Measurements from ENCODE around the gene CLEC4A.
A peak's percentile ranks its signal among the peaks of the same experiment; 100 is the strongest.
"Not testable (repeated sequence)": the region's sequence is repeated elsewhere in the genome, so short reads cannot be mapped to it uniquely, and the experiment has no call there.

CLEC4A gene

GRCh38 chr12:8134398-8134930, 11.0 kb downstream of the CLEC4A start:
- DNase-seq, result not testable (repeated sequence)

- DNase-seq, result not testable (repeated sequence)
Observed at GRCh38 chr12:8141647-8142046, 18.2 kb downstream of the CLEC4A start.

DNA sequence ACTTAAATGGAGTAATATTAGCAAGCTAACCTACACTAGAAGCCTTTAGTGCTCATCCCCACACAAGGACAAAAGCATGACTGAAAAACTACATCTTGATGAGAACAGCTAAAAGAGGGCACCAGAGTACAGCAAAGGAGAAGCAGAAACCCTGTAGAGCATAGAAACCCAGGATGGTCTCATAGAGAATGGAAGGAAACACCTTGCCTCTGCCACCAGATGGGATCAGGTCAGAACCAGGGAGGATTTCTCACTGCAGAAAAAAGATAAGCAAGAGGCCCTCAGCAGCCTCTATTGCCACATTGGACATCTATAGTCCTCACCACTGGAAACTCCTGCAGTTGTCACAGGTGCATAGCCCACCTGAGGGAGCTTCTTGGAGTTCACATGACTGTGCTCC, 19.8 kb downstream of the CLEC4A start:
- DNase-seq, result no peak

DNA sequence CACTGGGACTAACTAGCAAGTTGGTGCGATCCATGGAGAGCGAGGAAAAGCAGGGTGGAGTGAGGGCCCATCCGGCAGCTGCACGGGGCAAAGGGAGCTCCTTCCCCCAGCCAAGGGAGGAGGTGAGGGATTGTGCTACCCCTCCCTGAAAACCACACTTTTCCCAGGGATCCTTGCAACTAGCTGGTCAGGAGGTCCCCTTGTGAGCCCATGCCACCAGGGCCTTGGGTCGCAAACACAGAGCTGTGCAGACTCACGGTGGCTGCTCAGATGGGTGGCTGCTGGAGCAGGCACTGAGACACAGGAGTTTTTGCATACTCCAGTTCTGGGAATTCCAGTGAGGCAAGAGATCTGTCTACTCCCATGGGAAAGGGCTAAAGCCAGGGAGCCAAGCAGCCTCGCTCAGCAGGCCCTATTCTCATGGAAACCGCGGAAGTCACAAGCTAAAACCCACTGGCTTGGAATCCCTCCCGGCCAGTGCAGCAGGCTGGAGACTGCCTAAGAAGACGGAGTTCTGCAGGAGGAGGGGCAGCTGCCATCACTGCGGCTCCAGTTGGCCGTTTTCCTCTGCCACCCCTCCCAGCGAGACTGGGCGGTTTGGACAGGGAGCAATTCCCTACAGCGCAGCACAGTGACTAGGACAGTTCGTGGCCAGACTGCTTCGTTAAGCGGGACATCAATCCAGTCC, 22.5 kb downstream of the CLEC4A start:
- DNase-seq, result no peak

DNA sequence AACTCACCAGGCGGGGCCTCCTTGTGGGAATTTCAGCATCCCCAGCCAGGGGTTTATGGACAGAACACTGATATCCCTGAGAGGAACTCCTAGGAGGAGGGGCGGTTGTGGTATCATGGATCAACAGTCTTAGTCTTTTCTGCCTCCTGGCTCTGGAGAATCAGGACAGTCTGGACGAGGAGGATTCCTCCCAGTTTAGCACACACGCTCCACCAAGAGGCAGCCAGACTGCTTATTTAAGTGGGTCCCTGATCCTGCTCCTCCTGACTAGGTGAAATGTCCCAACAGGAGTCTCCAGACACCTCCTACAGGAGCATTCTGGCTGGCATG, 23.0 kb downstream of the CLEC4A start:
- no peak for DNase-seq

DNA sequence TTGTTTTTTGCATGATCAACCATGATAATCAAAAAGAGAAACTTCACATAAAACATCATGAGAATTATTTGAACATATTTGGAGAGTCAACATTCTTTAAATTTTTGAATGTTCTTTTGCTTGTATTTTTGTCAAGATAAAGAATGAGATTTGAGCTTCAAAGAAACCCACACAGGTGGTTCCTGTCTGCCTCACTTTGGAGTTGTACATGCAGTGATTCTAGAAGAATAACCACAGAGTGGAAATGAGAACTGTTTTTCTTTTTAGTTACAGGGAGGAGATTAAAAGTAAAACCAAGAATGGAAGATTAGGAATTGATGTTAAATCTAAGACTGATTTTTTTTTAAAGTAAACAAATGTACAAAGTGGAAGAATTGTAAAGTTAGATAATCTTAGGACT, 31.1 kb downstream of the CLEC4A start:
- DNase-seq, result peak in 1 of 2 donors; percentile 4

DNA sequence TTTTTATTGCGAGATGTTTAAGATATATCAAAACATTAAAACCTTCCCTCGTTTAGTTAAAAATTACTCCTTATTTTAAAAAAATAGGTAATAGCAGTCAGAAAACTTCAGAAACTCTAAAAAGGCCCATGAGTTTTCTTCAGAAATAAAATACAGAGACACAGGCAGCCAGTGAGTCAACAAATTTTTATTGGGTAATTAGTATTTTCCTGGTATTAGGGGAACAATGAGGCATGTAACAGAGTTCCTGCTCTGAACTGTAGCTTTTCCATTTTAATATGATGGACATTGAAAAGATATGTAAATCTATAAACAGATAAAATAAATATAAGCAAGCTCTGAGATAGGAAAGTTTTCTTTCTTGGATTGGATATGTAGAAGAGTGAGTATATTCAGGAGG, 33.0 kb downstream of the CLEC4A start:
- no peak for DNase-seq

DNA sequence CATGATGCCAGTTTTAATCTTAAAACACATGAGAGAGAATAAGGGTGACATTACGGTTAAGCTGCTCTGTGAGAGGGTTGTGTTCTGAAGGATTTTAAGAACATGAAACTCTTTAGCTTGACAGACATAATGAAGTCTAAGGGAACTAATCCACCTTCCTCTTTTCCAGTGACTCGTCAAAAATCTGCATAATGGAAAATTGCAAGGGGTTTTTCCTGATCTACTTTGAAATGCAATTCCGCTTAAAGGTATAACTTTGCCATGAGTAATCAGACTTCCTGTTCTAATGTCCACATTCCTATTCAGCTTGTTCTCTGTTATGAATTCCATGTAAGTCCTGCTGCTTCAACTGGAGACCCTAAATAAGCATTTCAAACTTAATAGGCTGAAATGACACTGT, 33.4 kb downstream of the CLEC4A start, which contains the start of gene ZNF705A:
ZNF705A (plus strand) TSS at position 171 of the 400 bp plus-strand sequence. CDS start 15,611 bp downstream, outside the sequence.
- peak in 1 of 2 donors; percentile 14 for DNase-seq

DNA sequence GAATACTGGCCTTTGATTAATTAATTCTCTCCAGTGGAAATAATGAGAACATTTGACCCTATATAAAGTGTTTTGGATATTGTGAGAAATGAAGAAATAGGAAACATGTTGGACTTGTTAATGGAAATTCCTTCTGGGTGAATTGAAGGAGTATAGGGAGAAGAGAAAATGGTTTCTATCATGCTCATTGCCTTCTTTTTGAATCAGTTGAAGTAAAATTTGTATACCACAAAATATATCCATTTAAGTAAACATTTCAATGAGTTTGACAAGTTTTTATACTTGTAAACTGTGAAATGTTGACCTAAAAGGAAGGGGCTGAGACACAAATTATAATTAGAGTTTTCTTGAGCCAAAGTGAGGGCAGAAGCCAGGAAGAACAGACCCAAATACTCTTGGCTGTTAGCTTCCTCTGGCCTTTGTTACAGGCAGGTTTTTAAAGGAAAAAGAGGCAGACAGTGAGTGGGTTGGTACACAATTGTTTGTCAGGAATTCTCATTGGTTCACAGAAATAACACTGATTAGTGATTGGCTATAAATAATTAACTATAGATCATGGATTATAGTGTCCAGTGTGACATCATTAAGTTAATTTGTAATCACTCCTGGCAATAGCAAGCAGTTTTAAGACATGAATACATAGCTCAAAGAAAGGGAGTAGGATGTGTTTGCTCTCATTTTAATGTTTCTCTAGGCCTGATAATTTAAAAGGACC, 34.2 kb downstream of the CLEC4A start:
- no peak for DNase-seq

GRCh38 chr12:8172911-8173310, 49.5 kb downstream of the CLEC4A start:
- DNase-seq, result not testable (repeated sequence)

DNA sequence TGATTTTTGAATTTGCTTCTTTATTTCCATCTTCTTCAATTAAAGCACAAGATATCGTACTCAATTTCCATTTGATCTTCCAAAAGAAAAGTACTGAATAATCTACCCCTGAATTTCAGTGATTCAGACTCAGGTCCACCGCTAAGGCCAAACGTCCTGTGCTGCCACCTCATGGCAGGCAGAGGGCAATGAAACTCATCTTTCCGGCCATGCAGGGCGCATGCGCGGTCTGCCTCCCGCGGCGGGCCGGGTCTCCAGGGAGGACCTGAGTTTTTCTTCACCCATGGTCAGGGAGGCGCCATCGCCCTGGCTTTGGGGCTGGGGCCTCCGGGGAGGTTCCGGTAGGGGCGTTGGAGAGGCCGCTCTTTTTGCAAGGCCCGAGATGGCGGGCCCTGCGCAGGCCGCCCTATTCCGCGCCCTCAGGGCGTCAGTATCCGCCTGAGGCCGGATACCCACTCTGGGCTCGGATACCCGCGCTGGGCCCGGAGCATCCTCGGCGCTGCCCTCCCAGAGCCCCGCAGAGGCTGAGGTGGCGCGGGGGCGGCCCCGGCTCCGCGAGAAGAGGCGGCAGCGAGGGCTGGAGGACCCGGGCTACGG, 56.7 kb downstream of the CLEC4A start:
- DNase-seq, result peak; percentile 84 to 88

DNA sequence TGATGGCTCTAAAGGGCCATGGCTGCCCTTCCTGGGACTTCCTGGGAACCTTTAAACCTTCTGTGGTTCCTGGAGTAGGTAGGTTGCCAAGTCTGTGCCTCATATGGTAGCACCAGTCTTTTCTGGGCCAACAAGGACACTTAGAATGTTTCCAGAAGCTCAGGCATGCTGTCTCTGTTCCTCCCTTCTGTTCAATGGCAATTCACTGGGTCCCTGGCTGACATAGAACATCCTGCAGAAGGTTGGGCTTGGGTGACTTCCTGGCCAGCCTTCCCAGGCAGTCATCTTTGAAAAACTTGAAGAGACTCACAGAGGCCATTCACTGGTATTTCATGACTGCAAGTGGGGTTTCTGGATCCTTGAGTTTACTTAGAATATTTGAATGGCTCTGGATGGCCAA, 57.9 kb downstream of the CLEC4A start:
- DNase-seq, result not testable (repeated sequence)

DNA sequence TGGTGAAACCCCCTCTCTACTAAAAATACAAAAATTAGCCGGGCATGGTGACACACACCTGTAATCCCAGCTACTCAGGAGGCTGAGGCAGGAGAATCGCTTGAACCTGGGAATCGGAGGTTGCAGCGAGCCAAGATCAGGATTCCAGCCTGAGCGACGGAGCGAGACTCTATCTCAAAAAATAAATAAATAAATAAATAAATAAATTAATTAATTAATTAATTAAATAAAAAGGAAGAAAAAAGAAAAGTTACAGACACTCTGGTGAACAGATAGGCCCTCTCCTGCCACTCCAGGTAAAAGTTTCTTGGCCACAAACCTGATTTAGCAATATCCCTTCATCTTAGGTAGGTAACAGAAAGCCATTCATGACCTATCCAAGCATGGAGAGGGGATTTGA, 59.5 kb downstream of the CLEC4A start:
- DNase-seq, result not testable (repeated sequence)

DNA sequence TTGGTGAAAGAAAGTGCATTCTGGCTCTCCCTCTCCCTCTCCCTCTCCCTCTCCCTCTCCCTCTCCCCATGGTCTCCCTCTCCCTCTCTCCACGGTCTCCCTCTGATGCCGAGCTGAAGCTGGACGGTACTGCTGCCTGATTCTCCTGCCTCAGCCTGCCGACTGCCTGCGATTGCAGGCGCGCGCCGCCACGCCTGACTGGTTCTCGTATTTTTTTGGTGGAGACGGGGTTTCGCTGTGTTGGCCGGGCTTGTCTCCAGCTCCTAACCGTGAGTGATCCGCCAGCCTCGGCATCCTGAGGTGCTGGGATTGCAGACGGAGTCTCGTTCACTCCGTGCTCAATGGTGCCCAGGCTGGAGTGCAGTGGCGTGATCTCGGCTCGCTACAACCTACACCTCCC, 59.9 kb downstream of the CLEC4A start:
- DNase-seq, result not testable (repeated sequence)

- not testable (repeated sequence) for DNase-seq
Observed at GRCh38 chr12:8184206-8184605, 60.8 kb downstream of the CLEC4A start.

DNA sequence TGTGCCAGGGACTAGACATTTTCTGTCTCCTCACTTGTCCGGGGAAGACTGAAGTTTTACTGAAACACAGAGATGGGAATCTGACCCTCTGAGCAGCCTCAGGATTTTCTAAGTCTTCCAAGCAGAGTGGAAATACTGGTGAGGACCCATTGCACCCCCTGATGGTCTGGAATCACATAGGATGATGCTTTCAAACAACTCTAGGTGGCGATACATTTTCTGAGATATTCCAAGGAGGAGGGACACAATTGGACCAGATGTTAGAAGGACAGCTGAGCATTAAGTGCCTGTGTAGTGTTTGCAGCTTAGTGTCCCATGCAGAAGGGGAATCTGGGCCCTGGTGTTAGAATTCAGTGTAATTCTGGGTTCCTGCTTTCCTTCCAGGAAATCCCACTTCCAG, 64.7 kb downstream of the CLEC4A start:
- DNase-seq, result not testable (repeated sequence)
